Anterior cingulate cortex (tissue), 58 donors: ENCODE measurements around the gene KRTAP5-8.
"Not testable (repeated sequence)": the region's sequence is repeated elsewhere in the genome, so short reads cannot be mapped to it uniquely, and the experiment has no call there.

Experiments
- DNase-seq, 58 donors: peaks; one replicate each; lab custom pipeline; 2025; lab: John Stamatoyannopoulos, UW

The KRTAP5-8 gene

GRCh38 chr11:71537977-71538665, at the start of gene KRTAP5-8:
Gene KRTAP5-8, plus strand, starts transcription at chr11:71538025. Its CDS starts 31 bp downstream, at chr11:71538056.
- not testable (repeated sequence) for DNase-seq

DNA sequence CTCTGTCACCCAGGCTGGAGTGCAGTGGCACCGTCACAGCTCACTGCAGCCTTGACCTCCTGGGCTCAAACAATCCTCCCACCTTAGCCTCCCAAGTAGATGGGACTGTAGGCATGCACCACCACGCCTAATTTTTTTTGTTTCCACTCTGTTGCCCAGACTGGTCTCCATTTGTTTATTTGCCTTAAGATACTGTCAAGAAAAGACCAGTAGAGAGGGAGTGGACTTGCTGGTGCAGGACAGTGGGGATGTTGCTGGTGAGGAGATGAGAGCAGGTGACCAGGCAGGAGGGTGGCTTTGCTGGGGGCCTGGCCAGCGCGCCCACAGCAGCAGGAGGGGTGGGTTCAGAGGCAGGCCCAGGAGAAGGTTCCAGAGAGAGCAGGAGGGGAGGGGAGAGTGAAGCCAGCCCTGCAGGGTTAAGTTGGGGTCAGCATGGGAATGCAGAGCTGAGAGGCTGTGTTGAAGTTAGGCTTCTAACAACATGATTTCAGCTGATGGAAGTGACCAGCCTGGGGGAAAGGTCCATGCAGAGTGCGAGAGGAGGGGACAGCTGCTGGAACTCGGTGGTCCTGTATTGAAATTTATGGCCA, 49.0 kb upstream of the KRTAP5-8 start:
- no peak for DNase-seq

GRCh38 chr11:71489311-71490043, 48.3 kb upstream of the KRTAP5-8 start:
- no peak for DNase-seq

GRCh38 chr11:71490044-71490730, 47.6 kb upstream of the KRTAP5-8 start:
- DNase-seq, result no peak

DNA sequence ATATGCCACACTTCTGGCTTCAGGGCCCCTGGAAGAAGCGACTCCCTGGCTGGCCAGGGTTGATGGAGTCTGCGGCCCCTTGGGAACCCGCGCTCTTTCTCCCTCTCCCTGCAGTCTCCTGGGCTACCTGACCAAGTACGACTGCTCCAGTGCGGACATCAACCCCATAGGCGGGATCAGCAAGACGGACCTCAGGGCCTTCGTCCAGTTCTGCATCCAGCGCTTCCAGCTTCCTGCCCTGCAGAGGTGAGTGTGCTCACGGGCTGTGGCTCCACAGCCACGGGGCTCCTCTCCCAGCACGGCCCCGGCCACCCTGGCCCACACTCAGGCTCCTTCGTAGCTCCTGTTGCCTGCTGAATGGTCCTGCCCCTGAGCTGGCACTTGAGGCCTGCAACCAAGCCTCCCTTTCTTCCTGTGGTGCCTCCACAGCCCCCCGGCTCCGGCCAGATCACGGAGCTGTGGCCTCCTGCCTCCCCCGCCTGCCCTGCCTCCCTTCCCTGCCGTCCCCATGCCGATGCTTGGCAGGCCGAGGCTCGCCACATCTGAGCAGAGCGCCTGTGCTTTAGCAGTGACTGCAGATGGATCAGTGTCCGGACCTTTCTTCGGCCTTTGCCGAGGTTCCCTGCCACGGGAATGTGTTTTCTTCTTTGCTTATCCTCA, 47.0 kb upstream of the KRTAP5-8 start:
- DNase-seq, result no peak

DNA sequence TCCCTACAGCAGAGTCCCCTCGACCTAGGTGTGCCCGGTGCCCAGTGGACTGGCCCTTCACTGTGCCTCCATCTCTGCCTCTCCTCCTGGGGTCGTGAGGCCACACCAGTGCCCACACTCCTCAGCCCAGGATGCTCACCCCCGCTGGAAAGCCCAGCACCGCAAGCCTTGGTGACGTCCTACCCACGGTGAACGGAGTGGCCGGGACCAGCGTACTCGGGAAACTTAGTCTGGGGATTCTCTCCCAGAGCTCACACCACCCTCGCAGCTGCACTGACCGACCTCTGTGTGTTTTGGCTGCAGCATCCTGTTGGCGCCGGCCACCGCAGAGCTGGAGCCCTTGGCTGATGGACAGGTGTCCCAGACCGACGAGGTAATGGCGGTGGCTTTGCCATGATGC, 46.3 kb upstream of the KRTAP5-8 start:
- no peak for DNase-seq

- DNase-seq, result no peak
These were observed 45.9 kb upstream of the KRTAP5-8 start for GRCh38 chr11:71491940-71492339.

- DNase-seq, result no peak
These were observed 42.3 kb upstream of the KRTAP5-8 start for GRCh38 chr11:71495286-71496230.

DNA sequence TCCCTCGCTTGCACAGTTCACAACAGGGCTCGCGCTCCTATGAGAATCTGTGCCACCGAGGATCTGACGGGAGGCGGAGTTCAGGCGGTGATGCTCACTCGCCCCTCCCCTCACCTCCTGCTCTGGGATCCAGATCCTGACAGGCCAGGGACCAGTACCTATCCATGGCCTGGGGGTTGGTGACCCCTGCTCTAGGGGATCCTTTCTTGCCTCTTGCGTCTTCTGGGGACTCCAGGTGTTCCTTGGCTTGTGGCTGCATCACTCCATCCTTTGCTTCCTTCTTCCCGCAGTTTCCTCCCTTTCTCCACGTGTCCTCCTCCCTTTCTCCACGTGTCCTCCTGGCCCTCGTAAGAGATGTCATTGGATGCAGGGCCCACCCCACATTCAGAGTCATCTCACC, 41.4 kb upstream of the KRTAP5-8 start:
- no peak for DNase-seq

DNA sequence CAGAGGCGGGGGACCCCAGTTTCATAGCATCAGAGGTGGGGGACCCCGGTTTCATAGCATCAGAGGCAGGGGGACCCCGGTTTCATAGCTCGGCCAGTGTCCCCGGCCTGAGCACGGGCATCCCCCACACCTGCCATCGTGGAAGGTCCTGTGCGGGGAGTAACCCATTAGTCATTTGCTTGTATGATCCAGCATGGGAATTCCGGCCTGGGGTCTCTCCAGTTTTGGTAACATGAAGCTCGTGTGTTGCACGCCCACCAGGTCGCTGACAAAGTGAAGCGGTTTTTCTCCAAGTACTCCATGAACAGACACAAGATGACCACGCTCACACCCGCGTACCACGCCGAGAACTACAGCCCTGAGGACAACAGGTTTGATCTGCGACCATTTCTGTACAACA, 39.7 kb upstream of the KRTAP5-8 start:
- no peak for DNase-seq

DNA sequence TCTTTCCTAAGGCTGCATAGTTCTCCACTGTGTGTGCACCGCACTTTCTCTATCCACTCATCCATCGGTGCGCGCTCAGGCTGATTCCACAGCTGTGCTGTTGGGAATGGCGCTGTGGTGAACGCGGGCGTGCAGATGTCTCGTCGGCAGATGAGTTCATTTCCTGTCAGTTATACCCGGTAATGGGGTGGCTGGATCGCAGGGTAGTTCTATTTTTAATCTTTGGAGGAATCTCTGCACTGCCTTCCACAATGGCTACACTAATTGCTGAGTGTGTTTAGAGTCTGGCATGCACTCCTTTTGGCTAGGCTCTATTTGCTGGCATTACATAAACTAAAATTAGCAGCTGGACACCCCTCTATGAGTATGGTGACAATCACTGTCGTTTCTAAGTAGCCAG, 38.7 kb upstream of the KRTAP5-8 start:
- DNase-seq, result peak in 11 of 58 donors; percentile 6 to 34 (median 13)

DNA sequence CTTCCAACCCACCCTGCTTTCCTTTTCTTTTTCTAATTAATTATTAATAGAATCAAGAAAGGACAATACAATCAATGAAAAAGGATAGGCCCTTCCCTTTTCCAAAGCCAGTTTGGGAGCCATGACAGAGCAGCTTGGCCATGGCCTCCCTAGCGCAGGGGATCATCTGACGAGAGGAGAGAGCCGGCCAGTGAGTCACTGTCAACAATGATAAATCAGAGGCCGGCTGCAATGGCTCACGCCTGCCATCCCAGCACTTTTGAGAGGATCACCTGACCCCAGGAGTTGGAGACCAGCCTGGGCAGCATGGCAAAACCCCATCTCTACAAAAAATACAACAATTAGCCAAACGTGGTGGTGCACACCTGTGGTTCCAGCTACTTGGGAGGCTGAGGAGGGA, 38.3 kb upstream of the KRTAP5-8 start:
- DNase-seq, result no peak

- peak in 7 of 58 donors; percentile 4 to 30 (median 17) for DNase-seq
These were observed 37.2 kb upstream of the KRTAP5-8 start for GRCh38 chr11:71500601-71501021.

- DNase-seq, result no peak
These were observed 36.5 kb upstream of the KRTAP5-8 start for GRCh38 chr11:71501071-71501985.

DNA sequence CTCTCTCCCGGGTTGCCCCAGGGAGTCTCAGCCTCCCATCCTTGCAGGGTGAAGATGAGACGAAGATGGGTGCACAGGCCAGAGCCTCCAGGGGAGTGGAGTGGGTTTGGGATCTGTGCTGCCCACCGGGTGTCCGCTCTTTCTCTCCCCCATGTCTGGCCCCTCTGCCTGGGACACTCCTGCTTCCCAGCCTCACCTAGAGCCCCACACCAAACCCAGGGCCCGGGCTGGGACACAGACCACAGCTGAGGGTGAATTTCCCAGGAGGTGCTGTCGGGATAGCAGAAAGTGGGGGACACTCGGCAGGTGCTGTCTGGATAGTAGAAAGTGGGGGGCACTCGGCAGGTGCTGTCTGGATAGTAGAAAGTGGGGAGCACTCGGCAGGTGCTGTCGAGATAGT, 35.8 kb upstream of the KRTAP5-8 start:
- DNase-seq, result no peak

DNA sequence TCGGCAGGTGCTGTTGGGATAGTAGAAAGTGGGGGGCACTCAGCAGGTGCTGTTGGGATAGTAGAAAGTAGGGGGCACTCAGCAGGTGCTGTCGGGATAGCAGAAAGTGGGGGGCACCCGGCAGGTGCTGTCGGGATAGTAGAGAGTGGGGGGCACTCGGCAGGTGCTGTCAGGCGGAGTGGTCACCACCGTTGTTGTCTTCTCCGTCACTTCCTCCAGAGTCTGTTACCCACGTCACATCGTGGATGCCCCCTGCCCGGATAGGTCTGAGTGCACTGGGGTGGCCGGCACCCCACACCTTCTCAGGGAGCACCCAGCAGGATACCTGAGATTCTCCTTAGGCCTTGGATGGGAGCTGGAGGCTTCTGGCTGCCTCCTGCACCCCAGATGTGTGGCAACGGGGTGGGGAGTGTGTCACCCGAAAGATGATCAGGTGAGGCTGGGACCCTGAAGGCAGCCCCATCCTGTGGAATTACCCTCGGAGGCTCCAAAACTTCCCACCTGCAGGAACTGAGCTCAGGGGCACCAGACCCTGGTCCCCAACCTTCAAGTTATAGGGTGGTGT, 34.9 kb upstream of the KRTAP5-8 start:
- DNase-seq, result no peak

GRCh38 chr11:71504531-71504930, 33.3 kb upstream of the KRTAP5-8 start:
- peak in 1 of 58 donors; percentile 38 for DNase-seq

DNA sequence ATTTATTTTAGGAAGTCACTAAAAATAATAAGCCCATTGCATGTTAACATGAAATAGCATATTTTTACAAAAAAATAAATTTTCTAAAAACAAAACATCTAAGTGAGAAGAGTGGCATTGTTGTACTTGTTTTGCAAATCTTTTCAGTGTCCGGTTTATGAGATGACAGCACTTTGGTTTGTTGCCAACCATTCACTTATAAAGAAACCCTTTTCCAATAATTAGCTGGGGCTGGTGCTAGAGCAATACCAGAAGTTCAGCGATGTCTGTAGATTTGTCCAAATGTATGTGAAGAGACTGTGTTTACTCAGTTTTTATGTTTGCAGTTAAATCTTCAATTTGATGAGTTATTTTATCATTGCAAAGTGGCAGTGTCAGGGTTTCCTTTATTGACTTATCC, 32.8 kb upstream of the KRTAP5-8 start:
- DNase-seq, result no peak
